GM23338 (cell line): ENCODE data around the gene PGAP6. TPM values are rescaled to one million over a fixed set of nuclear protein-coding genes. Genes with fewer than 3 reads are reported as not detected.

Source experiments
- ATAC-seq: fragments of 200-7000 bp; cut with Tn5 transposase; 3 replicates; pipeline ENCODE4 v1.9.1; 2020
- DNase-seq: peaks from one replicate; pipeline ENCODE4 v3.0.0-alpha.2; 2015; ENCODE audit warnings: low spot score
- H2AFZ ChIP-seq: fragments of 200-600 bp; sonication (generic); 2 replicates; pipeline ENCODE4 v1.8.0; 2016; ENCODE audit warnings: antibody characterized with exemption, mild to moderate bottlenecking, moderate library complexity
- H3F3A ChIP-seq: fragments of 200-600 bp; sonication (generic); replicated peaks from 2 replicates; pipeline ENCODE4 v1.8.0; 2017; ENCODE audit warnings: antibody characterized with exemption, mixed run types, low read depth
- H3K27ac ChIP-seq: fragments of 200-600 bp; sonication (generic); 2 replicates; pipeline ENCODE4 v1.6.1; 2016; ENCODE audit warnings: low read depth
- H3K27me3 ChIP-seq: fragments of 200-600 bp; sonication (generic); 2 replicates; pipeline ENCODE4 v1.8.0; 2016; ENCODE audit warnings: mild to moderate bottlenecking, mixed run types, moderate library complexity; ENCODE audit not compliant: insufficient read depth
- H3K36me3 ChIP-seq: fragments of 200-600 bp; sonication (generic); 2 replicates; pipeline ENCODE4 v1.8.0; 2016; ENCODE audit warnings: mild to moderate bottlenecking; ENCODE audit not compliant: insufficient read depth
- H3K4me1 ChIP-seq: fragments of 200-600 bp; sonication (generic); 2 replicates; pipeline ENCODE4 v1.8.0; 2016; ENCODE audit warnings: mild to moderate bottlenecking, moderate library complexity; ENCODE audit not compliant: insufficient read depth
- H3K4me2 ChIP-seq: fragments of 200-600 bp; sonication (generic); 2 replicates; pipeline ENCODE4 v1.7.1; 2017; ENCODE audit warnings: mixed run types
- H3K4me3 ChIP-seq: fragments of 200-600 bp; sonication (generic); 2 replicates; pipeline ENCODE4 v1.6.1; 2016; ENCODE audit warnings: mixed run types
- H3K79me2 ChIP-seq: fragments of 200-600 bp; sonication (generic); replicated peaks from 2 replicates; pipeline ENCODE4 v1.8.0; 2017; ENCODE audit warnings: mild to moderate bottlenecking; ENCODE audit not compliant: insufficient read depth
- H3K9me2 ChIP-seq: fragments of 200-600 bp; sonication (generic); 2 replicates; pipeline ENCODE4 v1.8.0; 2017; ENCODE audit not compliant: insufficient read depth
- H4K20me1 ChIP-seq: fragments of 200-600 bp; sonication (generic); replicated peaks from 2 replicates; pipeline ENCODE4 v1.8.0; 2017; ENCODE audit warnings: mild to moderate bottlenecking; ENCODE audit not compliant: insufficient read depth
- H3K27ac Mint-ChIP-seq: 2 replicates; pipeline ENCODE4 v1.8.0; 2020; ENCODE audit warnings: inconsistent platforms, mild to moderate bottlenecking, moderate library complexity, mixed read lengths
- H3K27me3 Mint-ChIP-seq: 3 replicates; pipeline ENCODE4 v1.8.0; 2022; ENCODE audit warnings: low read depth, mild to moderate bottlenecking, moderate library complexity, mixed read lengths, inconsistent platforms; ENCODE audit not compliant: insufficient read depth, poor library complexity
- H3K36me3 Mint-ChIP-seq: 3 replicates; pipeline ENCODE4 v1.8.0; 2021; ENCODE audit warnings: low read depth, mild to moderate bottlenecking, inconsistent platforms, moderate library complexity, mixed read lengths
- H3K4me1 Mint-ChIP-seq: 3 replicates; pipeline ENCODE4 v1.8.0; 2020; ENCODE audit warnings: mild to moderate bottlenecking, inconsistent platforms, mixed read lengths
- H3K4me3 Mint-ChIP-seq: 3 replicates; pipeline ENCODE4 v1.8.0; 2021; ENCODE audit warnings: moderate library complexity, mild to moderate bottlenecking, inconsistent platforms, mixed read lengths
- H3K9me3 Mint-ChIP-seq: 3 replicates; pipeline ENCODE4 v1.8.0; 2020; ENCODE audit warnings: moderate library complexity, mild to moderate bottlenecking, inconsistent platforms, mixed read lengths
- ETS1 ChIP-seq: IDR thresholded peaks from 2 replicates; pipeline ENCODE4 v1.6.1; 2016; ENCODE audit warnings: antibody characterized with exemption
- EZH2 ChIP-seq: fragments of 200-600 bp; sonication (generic); IDR thresholded peaks from one replicate; pipeline ENCODE4 v1.8.0; 2017; ENCODE audit warnings: antibody characterized with exemption, mild to moderate bottlenecking, low read depth; ENCODE audit not compliant: unreplicated experiment
- EZH2phosphoT487 ChIP-seq: fragments of 200-600 bp; sonication (generic); IDR thresholded peaks from one replicate; pipeline ENCODE4 v1.8.1; 2018; ENCODE audit warnings: antibody characterized with exemption; ENCODE audit not compliant: unreplicated experiment
- JUNB ChIP-seq: IDR thresholded peaks from one replicate; pipeline ENCODE4 v1.6.1; 2016; ENCODE audit warnings: antibody characterized with exemption; ENCODE audit not compliant: unreplicated experiment
- POLR2AphosphoS5 ChIP-seq: IDR thresholded peaks from 2 replicates; pipeline ENCODE4 v1.6.1; 2016; ENCODE audit warnings: antibody characterized with exemption, low read depth
- STAT1 ChIP-seq: IDR thresholded peaks from one replicate; pipeline ENCODE4 v1.6.1; 2016; ENCODE audit warnings: antibody characterized with exemption; ENCODE audit not compliant: unreplicated experiment
- ZNF114 ChIP-seq: fragments of 250-450 bp; sonication (Bioruptor Pico); IDR thresholded peaks from 2 replicates; pipeline ENCODE4 v1.5.0; 2020; ENCODE audit warnings: mild to moderate bottlenecking, moderate library complexity
- polyA plus RNA-seq: library from polyadenylated mRNA; unstranded; fragments of >200 nt; fragmentation: Nextera tagmentation; extraction: Ambion mirVana; gene quantifications from 2 replicates; pipeline ENCODE4 v1.2.1, GENCODE V29; 2016
- total RNA-seq: library from RNA; depleted of rRNA; stranded (reverse); fragments of >200 nt; shearing (Covaris generic); gene quantifications from 2 replicates; pipeline ENCODE4 v1.2.3, GENCODE V29; 2014
- TF ChIP-seq, protein P1 (sequence below), 2 experiments: fragments of 200-600 bp in 1 of 2; sonication (generic) in 1 of 2; conservative IDR thresholded peaks; 2 replicates each; pipeline versions ENCODE4 v1.5.1 to v1.6.1; 2016 to 2017; ENCODE audit warnings: antibody characterized with exemption in 2 of 2, low read depth in 2 of 2, mild to moderate bottlenecking in 2 of 2, moderate library complexity in 1 of 2
- TF ChIP-seq, protein P2 (sequence below): fragments of 250-450 bp; sonication (Bioruptor Pico); IDR thresholded peaks from 2 replicates; pipeline ENCODE4 v1.5.0; 2020; ENCODE audit warnings: mild to moderate bottlenecking, moderate library complexity

Gene PGAP6
- total and polyA plus RNA-seq, 2 experiments from 2014 or later: 25.1 to 112 TPM

- Mint-ChIP-seq H3K4me3 (peak overlapping the region; percentile 83), H3K27me3 (peaks cover 34% of the 10 kb centered on the region), H3K4me1 (peaks cover 29% of the 10 kb centered on the region), H3K9me3 (peaks cover 22% of the 10 kb centered on the region), H3K36me3 (peaks cover 35% of the 10 kb centered on the region), H3K27ac (peak overlapping the region; percentile 95)
- Histone ChIP-seq H4K20me1 (no peaks in the 10 kb centered on the region; the same call in none of the 2 replicates), H3K9me2 (no peaks in the 10 kb centered on the region), H3K27ac (peak overlapping the region; percentile 90), H2AFZ (no peak overlapping the region), H3K79me2 (no peaks in the 10 kb centered on the region), H3K4me3 (peak overlapping the region; percentile 52), H3K27me3 (no peaks in the 10 kb centered on the region), H3K4me1 (peaks cover 20% of the 10 kb centered on the region), H3K4me2 (peak overlapping the region; percentile 74), H3K36me3 (no peaks in the 10 kb centered on the region; the same call in 1 of the 2 replicates), H3F3A (peaks cover 30% of the 10 kb centered on the region)
- TF ChIP-seq STAT1 (no peak), EZH2phosphoT487 (no peak), ETS1 (no peak), JUNB (no peak), POLR2AphosphoS5 (no peak), EZH2 (no peak), ZNF114 (CRISPR knock-in tag) (no peak)
- TF ChIP-seq, protein P1, sequence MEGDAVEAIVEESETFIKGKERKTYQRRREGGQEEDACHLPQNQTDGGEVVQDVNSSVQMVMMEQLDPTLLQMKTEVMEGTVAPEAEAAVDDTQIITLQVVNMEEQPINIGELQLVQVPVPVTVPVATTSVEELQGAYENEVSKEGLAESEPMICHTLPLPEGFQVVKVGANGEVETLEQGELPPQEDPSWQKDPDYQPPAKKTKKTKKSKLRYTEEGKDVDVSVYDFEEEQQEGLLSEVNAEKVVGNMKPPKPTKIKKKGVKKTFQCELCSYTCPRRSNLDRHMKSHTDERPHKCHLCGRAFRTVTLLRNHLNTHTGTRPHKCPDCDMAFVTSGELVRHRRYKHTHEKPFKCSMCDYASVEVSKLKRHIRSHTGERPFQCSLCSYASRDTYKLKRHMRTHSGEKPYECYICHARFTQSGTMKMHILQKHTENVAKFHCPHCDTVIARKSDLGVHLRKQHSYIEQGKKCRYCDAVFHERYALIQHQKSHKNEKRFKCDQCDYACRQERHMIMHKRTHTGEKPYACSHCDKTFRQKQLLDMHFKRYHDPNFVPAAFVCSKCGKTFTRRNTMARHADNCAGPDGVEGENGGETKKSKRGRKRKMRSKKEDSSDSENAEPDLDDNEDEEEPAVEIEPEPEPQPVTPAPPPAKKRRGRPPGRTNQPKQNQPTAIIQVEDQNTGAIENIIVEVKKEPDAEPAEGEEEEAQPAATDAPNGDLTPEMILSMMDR (conservative IDR thresholded peaks at IDR 0.05; ENCODE audit: low read depth in 2 of 2): no peak
- DNase-seq: peak; percentile 60
- ATAC-seq: no peak
Measured at GRCh38 chr16:396199-396598, 14.4 kb upstream of the PGAP6 start.

- Histone ChIP-seq H3K27ac (no peak overlapping the region), H2AFZ (no peak overlapping the region), H3K27me3 (no peaks in the 10 kb centered on the region), H3K36me3 (no peaks in the 10 kb centered on the region; the same call in 1 of the 2 replicates), H3K4me1 (no peaks in the 10 kb centered on the region), H3K4me2 (no peak overlapping the region), H3K4me3 (no peak overlapping the region), H3K9me2 (no peaks in the 10 kb centered on the region), H4K20me1 (no peaks in the 10 kb centered on the region; the same call in 1 of the 2 replicates), H3K79me2 (no peaks in the 10 kb centered on the region), H3F3A (peaks cover 14% of the 10 kb centered on the region)
- Mint-ChIP-seq H3K27ac (no peak overlapping the region), H3K27me3 (peaks cover 23% of the 10 kb centered on the region), H3K36me3 (peaks cover 13% of the 10 kb centered on the region; the same call in 2 of the 3 replicates), H3K4me3 (no peak overlapping the region), H3K4me1 (peaks cover 28% of the 10 kb centered on the region), H3K9me3 (peaks cover 18% of the 10 kb centered on the region)
- ATAC-seq: no peak
- TF ChIP-seq, protein P2, sequence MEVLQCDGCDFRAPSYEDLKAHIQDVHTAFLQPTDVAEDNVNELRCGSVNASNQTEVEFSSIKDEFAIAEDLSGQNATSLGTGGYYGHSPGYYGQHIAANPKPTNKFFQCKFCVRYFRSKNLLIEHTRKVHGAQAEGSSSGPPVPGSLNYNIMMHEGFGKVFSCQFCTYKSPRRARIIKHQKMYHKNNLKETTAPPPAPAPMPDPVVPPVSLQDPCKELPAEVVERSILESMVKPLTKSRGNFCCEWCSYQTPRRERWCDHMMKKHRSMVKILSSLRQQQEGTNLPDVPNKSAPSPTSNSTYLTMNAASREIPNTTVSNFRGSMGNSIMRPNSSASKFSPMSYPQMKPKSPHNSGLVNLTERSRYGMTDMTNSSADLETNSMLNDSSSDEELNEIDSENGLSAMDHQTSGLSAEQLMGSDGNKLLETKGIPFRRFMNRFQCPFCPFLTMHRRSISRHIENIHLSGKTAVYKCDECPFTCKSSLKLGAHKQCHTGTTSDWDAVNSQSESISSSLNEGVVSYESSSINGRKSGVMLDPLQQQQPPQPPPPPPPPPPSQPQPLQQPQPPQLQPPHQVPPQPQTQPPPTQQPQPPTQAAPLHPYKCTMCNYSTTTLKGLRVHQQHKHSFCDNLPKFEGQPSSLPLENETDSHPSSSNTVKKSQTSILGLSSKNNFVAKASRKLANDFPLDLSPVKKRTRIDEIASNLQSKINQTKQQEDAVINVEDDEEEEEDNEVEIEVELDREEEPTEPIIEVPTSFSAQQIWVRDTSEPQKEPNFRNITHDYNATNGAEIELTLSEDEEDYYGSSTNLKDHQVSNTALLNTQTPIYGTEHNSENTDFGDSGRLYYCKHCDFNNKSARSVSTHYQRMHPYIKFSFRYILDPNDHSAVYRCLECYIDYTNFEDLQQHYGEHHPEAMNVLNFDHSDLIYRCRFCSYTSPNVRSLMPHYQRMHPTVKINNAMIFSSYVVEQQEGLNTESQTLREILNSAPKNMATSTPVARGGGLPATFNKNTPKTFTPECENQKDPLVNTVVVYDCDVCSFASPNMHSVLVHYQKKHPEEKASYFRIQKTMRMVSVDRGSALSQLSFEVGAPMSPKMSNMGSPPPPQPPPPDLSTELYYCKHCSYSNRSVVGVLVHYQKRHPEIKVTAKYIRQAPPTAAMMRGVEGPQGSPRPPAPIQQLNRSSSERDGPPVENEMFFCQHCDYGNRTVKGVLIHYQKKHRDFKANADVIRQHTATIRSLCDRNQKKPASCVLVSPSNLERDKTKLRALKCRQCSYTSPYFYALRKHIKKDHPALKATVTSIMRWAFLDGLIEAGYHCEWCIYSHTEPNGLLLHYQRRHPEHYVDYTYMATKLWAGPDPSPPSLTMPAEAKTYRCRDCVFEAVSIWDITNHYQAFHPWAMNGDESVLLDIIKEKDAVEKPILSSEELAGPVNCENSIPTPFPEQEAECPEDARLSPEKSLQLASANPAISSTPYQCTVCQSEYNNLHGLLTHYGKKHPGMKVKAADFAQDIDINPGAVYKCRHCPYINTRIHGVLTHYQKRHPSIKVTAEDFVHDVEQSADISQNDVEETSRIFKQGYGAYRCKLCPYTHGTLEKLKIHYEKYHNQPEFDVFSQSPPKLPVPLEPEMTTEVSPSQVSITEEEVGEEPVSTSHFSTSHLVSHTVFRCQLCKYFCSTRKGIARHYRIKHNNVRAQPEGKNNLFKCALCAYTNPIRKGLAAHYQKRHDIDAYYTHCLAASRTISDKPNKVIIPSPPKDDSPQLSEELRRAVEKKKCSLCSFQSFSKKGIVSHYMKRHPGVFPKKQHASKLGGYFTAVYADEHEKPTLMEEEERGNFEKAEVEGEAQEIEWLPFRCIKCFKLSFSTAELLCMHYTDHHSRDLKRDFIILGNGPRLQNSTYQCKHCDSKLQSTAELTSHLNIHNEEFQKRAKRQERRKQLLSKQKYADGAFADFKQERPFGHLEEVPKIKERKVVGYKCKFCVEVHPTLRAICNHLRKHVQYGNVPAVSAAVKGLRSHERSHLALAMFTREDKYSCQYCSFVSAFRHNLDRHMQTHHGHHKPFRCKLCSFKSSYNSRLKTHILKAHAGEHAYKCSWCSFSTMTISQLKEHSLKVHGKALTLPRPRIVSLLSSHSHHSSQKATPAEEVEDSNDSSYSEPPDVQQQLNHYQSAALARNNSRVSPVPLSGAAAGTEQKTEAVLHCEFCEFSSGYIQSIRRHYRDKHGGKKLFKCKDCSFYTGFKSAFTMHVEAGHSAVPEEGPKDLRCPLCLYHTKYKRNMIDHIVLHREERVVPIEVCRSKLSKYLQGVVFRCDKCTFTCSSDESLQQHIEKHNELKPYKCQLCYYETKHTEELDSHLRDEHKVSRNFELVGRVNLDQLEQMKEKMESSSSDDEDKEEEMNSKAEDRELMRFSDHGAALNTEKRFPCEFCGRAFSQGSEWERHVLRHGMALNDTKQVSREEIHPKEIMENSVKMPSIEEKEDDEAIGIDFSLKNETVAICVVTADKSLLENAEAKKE: no peak
- no peak for DNase-seq
Measured at GRCh38 chr16:392450-393030, 10.8 kb upstream of the PGAP6 start.
